Sciatic nerve (tissue), 2 donors: Measurements from ENCODE around the gene HTRA3. TPM values are rescaled to one million over a fixed set of nuclear protein-coding genes. Genes with fewer than 3 reads are reported as not detected.

ENCODE experiments used
- ATAC-seq: fragments of 200-7000 bp; cut with Tn5 transposase; one replicate; pipeline ENCODE4 v1.9.1; 2020; ENCODE audit warnings: mild to moderate bottlenecking, moderate library complexity
- DNase-seq: peaks from one replicate; pipeline ENCODE4 v3.0.0-alpha.2; 2020; ENCODE audit warnings: low spot score
- intact Hi-C: fragments of 100-400 bp; cut with DNase I; formaldehyde crosslinking; loops from one replicate; pipeline ENCODE4 v1.14.2; 2022
- total RNA-seq: library from RNA; stranded (reverse); fragmentation: NEBNext Ultra II Directional; extraction: Animal tissue kit (Norgen Biotek cat#: 25700); gene quantifications from one replicate; pipeline ENCODE4 v1.2.1, GENCODE V29; 2021
- donor health status: DM: no; HTN: no; CAD: no.
- donor health status: DM: no; HTN: no; CAD: no.

The HTRA3 gene
- total RNA-seq, 1 donor from 2014 or later, result 23.7 TPM

DNA sequence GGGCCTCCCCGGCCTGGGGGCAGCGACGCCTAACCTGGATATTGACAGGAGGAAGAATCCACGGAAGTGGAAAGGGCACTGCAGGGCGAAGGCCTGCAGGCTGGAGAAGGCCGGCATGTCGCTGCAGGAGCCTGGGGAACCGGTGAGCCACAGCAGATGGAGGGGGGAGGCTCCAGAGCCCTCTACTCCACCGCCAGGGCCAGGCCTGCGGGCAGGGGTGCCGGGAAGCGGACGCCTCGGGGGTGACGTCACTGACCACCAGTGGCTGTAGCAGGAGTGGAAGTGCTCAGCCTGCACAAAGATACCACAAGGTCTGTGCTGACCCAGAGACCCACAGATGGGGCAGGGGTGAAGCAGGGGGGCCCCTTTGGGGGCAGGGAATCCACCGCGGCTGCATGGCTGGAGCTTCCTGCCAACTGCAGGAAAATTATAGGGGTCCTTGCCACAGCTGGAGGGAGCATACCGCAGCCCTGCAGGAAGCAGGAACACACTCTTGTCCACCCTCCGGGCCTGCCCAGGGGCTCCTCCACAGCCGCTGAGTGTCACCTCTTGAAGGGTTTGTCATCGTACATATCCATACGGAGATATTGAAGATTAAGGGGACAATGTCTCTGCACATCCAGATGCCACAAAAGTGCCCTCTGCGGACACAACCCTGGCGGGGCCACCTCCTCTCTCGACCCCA is 7.6 kb upstream of the HTRA3 start:
- intact Hi-C loops, result no loop called here
- DNase-seq (no peak), ATAC-seq (peak; percentile 53)

DNA sequence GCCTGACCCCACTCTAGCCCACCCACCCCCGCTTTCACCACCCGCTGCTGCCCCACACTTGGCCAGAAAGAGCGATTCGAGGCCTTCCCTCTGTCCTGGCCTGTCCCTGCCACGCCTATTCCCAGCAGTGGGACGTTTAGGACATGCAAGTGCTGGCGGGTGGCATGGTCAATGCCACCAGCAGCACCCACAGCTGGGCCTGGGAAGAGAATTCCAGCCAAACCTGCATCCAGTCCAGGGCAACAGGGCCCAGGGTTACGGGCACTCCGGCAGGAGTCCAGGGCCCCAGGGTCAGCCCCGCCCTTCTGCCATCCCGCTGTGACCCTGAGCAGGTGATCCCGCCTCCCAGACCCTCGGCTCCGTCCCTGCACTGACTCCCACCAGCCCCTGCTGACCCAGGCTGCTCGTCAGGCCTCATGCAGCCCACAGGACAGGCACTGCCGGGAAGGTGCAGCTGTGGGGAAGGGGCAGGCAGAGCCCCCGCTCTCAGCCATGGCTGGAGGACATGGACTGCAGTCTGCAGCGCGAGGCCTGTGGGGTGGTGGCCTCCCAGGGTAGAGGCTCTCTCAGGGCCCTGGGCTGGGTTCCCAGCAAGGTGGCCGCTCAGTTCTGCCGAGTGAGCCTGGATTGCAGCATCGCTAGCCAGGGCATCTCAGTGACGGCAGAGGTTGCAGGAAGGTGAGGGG is 6.8 kb upstream of the HTRA3 start:
- no peak for DNase-seq
- ATAC-seq, result no peak
- intact Hi-C loops, result no loop called here

DNA sequence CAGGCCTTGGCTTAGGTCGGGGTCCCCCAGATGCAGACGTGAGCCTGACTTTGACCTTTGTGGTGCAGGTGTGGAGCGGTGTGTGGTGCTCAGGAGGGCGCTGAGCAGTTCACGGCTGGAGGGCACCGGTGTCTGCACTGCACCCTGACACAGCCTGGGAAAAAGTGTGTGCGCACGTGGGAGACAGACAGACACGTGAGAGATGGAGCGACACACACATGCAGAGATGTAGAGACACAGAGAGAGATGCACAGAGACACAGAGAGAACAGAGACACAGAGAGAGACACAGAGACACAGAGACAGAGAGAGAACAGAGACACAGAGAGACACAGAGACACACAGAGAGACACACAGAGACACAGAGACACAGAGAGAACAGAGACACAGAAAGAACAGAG is 6.2 kb upstream of the HTRA3 start:
- DNase-seq, result no peak
- intact Hi-C loops, result no loop called here
- no peak for ATAC-seq

DNA sequence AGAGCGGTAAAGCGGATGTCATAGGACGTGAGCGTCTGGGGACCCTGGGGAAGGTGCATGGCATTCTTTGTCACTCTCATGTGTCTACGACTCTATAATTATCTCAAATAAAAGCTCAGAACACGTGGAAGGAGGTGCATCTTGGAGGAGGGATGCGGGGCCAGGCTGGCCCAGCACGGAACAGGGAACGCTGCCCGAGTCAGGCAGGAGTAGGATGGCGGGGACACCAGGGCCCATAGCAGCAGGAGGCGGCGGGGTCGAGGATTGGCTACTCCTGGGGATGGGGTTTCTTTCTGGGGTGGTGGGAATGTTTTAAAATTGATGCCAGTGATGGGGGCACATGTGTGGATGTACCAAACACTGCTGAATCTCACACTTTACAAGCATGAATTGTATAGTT is 5.4 kb upstream of the HTRA3 start:
- ATAC-seq, result no peak
- intact Hi-C loops, result no loop called here
- no peak for DNase-seq

DNA sequence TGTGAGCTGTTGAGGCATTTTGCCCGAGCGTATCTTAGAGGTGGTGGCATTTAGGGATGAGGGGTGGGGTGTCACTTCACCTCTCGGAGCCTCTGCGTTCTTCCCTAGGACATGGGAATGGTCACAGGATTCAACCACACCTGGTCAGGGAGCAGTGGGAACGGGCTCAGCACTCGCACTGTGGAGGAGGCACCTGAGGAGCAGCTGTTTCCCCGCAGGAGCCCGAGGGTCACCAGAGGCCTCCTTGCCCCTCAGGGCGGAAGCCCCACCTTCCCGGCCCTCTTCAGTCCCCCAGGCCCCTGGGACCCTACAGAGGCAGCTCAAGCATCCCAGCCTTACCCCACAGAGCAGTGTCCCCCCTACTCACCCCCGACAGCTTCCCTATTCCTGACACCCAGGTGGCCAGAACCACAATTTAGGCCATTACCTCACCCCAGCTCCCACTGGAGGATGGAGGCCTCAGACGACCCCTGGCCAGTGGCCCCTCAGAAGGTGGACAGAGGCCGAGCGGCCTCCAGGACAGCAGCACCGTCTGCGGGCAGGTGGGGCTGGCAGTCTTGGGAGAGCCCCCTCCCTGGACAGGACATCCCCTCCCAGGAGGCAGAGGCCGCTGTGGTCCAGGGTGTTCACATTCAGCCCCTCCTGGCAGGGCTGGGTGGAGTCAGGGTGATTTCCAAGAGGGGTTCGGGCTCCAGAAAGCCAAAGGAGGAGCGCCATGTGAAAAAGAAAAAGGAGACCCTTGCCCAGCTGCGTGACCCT is 4.2 kb upstream of the HTRA3 start:
- no peak for DNase-seq
- no peak for ATAC-seq
- intact Hi-C loops, result loop anchor here (5.0 kb wide), 1 partner anchor 1782 kb away; no protein-coding TSS in a partner anchor

DNA sequence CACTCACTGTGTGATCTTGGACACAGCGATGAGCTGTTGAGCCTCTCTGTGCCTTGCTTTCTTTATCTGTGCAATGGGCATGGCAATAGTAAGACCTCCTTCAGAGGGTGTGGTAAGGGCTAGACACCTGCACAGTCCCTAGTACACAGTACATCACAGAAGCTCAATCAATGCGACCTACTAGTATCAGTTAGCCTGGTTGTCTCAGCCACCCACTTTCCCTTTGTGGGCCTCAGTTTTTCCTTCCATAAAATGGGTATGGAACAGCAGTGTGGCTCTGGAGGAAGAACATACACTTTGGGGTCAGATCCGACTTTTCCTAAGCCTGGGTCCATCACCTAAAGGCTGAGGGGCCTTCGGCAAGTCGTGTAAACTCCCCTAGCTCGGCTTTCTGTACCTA is 3.5 kb upstream of the HTRA3 start:
- DNase-seq (no peak), ATAC-seq (no peak)
- intact Hi-C loops, result loop anchor here (5.0 kb wide), 1 partner anchor 1781 kb away; no protein-coding TSS in a partner anchor

DNA sequence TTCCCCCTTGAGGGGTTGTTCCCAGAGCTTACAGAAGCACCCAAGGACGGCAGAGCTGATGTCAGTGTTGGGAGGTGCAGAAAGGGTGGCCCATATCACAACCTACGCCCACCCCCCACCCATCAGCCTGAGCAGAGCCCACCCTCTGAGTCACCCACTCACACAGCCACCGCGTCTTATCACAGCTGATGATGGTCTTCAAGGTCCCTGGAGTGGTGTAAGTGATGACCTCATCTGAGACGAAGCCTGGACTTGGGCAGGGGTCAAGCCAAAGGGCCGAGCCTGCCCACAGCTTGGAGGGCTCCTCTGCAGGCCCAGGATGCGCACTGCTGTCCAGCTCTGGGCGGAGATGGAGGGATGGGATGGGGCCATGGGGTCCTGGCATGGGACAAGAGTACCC is 3.0 kb upstream of the HTRA3 start:
- no peak for ATAC-seq
- no peak for DNase-seq
- intact Hi-C loops, result loop anchor here (5.0 kb wide), 1 partner anchor 1781 kb away; no protein-coding TSS in a partner anchor

DNA sequence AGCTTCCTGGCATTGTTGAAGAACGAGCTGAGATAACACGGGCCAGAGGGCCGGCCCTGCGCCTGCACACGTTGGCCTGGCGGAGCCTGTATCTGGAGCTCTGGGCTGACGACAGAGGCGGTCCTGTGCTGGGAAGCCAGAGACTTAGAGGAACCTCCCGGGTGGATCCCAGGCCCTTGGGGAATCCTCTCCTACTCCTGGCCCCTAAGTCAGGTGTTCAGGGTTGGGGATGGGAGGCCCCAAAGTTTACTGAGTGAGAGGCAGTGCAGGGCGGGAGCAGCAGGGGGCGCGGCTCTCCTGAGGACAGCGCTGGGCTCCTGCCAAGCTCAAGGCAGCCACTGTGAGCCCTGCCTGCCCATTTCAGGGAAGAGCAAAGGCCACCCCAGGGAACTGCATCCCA is 2.5 kb upstream of the HTRA3 start:
- intact Hi-C loops, result loop anchor here (5.0 kb wide), 1 partner anchor 1780 kb away; no protein-coding TSS in a partner anchor
- DNase-seq, result peak; percentile 79
- ATAC-seq, result peak; percentile 71

DNA sequence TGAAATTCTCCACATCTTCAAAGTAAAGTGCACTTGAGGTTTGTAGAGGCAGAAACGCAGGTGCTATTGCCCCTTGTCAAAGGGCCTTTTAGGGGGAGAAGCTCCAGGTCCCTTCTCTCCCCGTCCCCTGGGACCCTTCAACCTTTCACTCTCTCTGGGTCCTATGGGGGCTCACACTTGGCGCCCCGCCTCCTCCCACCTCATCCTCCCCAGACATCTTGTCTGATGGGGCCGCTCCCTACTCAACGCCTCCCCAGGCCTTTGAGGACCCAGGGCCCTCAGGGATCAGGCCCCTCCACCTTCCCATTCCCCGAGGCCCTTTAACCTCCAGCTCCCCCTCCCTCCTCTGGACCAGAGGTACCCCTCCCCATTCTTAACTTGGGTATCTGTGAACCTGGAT is 1.3 kb upstream of the HTRA3 start:
- no peak for DNase-seq
- intact Hi-C loops, result loop anchor here (5.0 kb wide), 1 partner anchor 1779 kb away; no protein-coding TSS in a partner anchor
- no peak for ATAC-seq

DNA sequence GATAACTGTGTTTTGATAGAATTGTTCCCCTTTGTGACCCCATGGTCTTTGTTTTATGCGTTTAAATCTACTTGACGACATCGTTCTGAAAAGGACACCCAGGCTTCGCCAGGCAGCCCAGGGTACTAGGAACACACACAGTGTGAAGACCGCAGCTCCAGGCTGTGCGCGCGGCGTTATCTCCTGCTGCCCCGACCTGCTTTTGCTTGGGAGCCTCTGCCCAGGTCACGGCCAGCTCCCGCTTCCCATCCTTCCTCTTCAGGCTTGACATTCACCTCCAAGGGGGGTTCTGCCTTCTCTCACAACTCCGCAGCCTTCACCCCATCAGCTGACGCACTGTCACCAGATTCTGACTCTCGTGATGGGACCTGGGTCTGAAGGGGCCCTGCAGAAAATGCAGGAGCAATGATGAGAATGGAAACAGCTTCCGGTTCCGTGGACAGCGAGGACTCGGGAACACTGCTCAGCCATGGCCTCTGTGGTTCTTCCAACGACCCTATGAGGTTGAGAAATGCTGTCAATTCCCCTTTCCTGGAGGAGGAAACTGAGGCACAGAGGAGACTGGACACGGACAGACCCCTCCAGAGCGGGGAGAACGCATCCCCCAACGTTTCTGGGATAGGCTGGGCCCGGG is 536 bp upstream of the HTRA3 start:
- DNase-seq, result no peak
- intact Hi-C loops, result loop anchor here (5.0 kb wide), 1 partner anchor 1778 kb away; no protein-coding TSS in a partner anchor
- ATAC-seq, result no peak

DNA sequence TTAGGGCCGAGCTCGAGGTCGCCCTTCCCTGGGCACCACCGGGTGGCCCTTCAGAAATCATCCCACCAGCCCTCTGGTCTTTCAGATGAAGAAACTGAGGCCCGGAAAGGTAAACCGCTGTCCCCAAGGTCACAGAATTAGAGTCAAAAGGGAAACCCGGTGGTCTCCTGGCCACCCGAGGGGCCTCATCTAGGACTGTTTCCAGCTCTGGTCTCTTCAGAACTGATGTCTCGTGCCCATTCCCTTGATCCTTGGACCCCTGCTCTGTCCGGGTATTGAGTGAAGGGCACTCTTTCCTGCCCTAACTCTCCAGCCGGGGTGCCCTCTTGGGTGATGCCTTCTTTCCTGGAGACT is 841 bp downstream of the HTRA3 start:
- no peak for DNase-seq
- no peak for ATAC-seq
- intact Hi-C loops, result no loop called here

DNA sequence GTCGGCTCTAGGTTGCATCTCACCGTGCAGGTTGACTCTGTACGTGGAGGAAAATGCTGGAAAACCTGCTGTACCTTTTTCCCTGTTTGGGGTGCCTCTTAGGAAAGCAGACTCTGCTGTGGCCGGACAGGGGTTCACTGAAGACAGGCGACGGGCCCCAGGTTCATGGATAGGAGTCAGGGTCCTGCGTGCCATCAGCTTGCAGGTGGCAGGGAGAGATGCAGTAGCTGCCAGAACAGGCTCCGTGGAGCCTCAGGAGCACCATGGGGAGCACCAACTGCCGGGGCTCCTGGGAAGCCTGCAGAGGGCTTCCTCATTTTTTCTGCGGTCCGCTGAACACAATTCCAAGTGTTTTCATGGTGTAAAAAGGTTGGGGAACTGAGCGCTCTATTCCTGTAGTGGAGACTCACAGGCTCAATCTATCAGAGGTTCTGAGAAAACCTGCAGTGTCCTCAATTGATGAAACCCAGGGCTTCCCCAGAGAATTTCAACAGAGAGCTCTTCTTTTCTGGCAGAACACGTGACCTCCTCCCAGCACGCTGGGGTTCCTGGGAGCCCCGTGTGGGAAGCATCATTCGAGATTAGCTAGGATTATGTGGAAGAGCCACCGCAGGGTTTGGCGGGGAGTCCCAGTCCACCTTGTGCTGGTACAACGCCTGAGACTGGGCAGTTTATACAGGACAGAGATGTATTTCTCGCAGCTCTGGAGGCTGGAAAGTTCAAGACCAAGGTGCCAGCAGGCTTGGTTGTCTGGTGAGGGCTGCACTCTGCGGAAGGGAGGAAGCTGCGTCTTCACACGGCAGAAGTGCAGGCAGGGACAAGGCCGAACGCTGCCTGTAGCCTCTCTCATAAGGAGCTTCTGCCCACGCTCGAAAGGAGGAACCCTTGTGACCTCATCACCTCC is 1.6 kb downstream of the HTRA3 start:
- DNase-seq (no peak), ATAC-seq (peak; percentile 20)
- intact Hi-C loops, result no loop called here

DNA sequence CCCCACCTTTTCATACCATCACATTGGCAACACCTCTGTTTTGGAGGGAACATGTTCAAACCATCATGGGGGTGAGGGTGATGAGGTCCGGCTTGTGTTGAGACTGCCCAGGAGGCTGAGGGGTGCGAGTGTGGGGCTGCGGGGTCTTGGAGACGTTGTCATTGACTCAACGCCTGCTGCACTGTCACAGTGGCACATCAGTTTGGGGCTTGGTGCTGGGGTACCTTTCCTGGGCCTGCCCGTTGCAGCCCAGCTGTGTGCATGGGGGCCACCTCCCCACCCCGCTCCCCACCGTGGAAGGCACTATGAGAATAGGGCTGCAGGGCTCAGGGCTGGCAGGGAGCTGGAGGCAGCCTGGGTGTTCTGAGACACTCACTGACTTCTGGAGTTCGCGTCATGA is 2.3 kb downstream of the HTRA3 start:
- ATAC-seq (no peak), DNase-seq (no peak)
- intact Hi-C loops, result no loop called here

DNA sequence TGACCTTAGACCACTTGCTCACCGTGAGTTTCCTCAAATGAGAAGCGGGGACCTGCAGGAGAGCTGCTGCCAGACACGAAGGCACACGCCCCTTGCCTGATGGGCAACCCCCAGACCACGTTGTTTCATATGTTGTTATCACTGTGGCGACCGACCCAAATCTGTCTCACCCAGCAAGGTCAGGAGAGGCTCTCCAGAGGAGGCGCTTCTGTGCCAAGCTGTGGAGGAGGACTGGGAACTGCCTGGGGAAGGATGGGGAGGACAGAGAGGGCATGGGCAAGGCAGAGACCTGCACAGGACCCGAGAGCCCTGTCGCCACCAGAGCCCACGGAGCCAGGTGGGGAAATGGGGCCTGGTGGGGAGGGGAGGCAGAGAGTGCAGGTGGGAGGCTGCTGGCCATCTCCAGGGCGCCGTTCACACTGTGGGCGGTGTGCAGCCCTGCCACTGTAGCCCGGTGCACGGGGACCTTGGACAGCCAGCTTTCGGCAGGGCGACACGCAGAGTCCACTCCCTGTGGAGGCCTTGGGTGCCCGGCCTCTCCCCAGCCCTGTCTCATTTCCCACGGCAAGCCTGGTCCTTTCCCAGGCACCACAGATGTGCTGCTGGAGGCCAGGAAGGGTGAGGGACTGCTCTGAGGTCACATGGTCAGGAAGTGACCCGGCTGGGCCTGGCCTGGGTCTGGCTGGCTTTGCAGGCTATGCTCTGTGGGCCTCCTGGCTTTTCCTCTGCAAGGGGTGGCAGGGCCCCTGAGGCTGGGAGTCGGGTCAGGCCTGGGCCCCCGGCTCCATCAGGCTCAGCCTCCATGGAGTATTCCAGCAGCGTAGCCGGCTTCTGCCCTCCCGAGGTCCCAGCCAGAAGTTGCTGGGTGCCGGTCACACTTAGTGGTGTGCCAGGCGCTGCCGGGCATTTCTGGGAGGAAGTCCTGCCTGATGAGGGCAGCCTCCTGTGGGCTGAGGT is 3.2 kb downstream of the HTRA3 start:
- ATAC-seq (no peak), DNase-seq (no peak)
- intact Hi-C loops, result no loop called here

DNA sequence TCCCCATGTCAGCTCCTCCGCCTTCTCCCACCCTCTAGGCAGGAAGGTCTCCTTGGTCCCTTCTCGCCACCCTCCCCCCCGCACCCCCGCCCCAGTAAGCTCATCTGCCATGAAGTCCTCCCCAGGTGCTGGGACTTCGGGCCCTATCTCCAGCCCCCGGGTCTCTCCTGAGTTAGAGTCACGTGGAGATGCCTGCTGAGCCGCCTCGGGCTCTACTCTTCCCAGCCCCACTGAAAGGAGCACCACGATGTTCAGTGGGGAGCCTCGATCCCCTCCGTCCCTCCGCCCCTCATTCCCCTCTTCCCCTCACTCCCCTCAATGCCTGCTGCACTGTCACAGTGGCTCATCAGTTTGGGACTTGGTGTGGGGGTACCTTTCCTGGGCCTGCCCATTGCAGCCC is 3.9 kb downstream of the HTRA3 start:
- intact Hi-C loops, result no loop called here
- ATAC-seq (no peak), DNase-seq (no peak)

DNA sequence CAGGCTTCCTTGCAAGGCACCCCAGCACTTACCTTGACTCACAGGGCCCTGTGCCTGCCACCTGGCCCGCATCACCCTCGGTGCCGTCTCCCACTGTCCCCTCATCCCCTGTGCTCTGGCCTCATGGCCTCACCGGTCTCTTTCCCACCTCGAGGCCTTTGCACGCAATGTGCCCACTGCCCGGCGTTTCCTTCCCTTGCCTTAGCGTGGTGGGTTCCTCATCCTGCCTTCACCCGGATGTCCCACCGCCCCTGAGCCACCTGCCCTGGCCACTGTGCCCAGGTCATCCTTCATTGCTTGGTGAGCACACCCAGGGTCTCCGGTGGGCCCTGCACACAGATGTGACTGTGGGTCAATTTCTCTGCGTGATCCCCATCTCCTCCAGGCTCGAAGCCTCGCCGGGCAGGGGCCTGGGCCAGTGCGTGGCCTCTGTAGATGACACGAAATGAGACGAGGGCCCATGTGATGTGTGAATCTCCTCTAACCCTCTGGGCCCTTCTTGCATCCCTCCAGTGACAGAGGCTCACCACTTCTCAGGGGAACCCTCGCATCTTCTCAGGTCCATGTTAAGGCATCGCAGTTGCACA is 4.6 kb downstream of the HTRA3 start:
- ATAC-seq (no peak), DNase-seq (no peak)
- intact Hi-C loops, result no loop called here
